ENCODE data around the gene AKAP13. TPM values are rescaled to one million over a fixed set of nuclear protein-coding genes. Genes with fewer than 3 reads are reported as not detected.

AKAP13 gene
- polyA plus RNA-seq, 3 donors = 47.9 to 99.7 (median 92.6) TPM

DNA sequence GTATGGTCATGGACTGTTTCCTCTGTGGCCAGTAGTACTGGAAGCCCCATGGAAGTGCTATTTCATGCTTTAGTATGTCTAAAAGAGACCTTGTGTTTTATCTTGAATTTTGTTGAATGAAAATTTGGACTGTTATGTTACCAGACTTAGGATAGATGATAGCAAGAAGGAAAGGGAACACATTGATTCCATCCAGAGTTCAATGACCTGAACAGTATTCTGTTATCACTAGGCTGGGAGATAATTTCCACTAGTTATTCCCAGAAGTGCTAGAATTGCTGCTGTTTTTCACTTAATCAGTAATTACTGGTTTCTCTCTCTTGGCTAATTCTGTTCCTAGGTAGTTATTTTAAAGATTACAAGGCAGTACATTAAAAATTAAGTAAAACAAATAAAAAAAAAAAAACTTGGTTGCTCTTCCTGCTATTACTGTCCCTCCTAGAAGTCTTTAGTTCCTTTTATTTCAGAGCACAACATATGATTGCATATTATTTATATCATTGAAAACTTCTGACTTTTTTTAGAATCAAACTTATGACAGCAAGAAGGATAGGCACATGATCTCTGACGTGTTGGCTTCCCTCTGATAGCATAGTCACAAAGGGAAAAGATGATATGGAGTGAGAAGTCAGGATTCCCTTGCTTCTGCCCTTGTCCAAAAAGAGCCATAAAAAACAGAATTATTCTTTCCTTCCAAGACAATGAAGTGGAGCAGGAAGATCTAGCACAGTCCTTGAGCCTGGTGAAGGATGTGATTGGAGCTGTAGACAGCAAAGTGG, 342.2 kb downstream of the AKAP13 start:
- intact Hi-C loops (cut with micrococcal nuclease) = no loop called here

More for the DNA sequence above, 342.2 kb downstream of the AKAP13 start:
- Mint-ChIP-seq H3K36me3 (peaks cover 91 to 99% of the 10 kb centered on the region in 2 donors), H3K9me3 (no peaks in the 10 kb centered on the region), H3K27ac (peak overlapping the region in 1 of 7 donors; percentile 11), H3K4me1 (no peaks in the 10 kb centered on the region), H3K27me3 (ENCODE audit: low read depth in 3 of 3) (no peaks in the 10 kb centered on the region), H3K4me3 (no peak overlapping the region)
- Histone ChIP-seq H2AFZ (ENCODE audit: insufficient read depth, low read depth, low read length, poor library complexity, severe bottlenecking) (no peak overlapping the region), H3K4me1 (ENCODE audit: control insufficient read depth in 1 of 2, insufficient read depth in 2 of 2, low read length in 2 of 2) (no peaks in the 10 kb centered on the region), H3K4me2 (replicated peaks; ENCODE audit: extremely low read depth, low read length, poor library complexity, severe bottlenecking) (no peak overlapping the region), H3K79me2 (ENCODE audit: insufficient read depth, low read length) (peaks cover 4% of the 10 kb centered on the region), H3K27me3 (ENCODE audit: control insufficient read depth in 2 of 2, insufficient read depth in 2 of 2, low read length in 2 of 2) (no peaks in the 10 kb centered on the region), H3K9me3 (replicated peaks in 1 of 2; ENCODE audit: control insufficient read depth in 1 of 2, insufficient read depth in 1 of 2, low read length in 2 of 2) (no peaks in the 10 kb centered on the region), H3K36me3 (replicated peaks in 1 of 2; ENCODE audit: control insufficient read depth in 1 of 2, insufficient read depth in 2 of 2, low read length in 2 of 2) (peaks cover 100% of the 10 kb centered on the region in 2 donors), H3K4me3 (replicated peaks in 1 of 3; ENCODE audit: low read depth in 2 of 3, low read length in 3 of 3) (no peak overlapping the region), H4K20me1 (ENCODE audit: insufficient read depth, low read length) (peaks cover 100% of the 10 kb centered on the region), H3K27ac (ENCODE audit: low read depth in 1 of 2, low read length in 2 of 2) (peak overlapping the region in 1 of 2 donors; percentile 23), H3K9ac (ENCODE audit: insufficient read depth, low read length, poor library complexity, severe bottlenecking) (no peak overlapping the region)
- TF ChIP-seq, protein P1, sequence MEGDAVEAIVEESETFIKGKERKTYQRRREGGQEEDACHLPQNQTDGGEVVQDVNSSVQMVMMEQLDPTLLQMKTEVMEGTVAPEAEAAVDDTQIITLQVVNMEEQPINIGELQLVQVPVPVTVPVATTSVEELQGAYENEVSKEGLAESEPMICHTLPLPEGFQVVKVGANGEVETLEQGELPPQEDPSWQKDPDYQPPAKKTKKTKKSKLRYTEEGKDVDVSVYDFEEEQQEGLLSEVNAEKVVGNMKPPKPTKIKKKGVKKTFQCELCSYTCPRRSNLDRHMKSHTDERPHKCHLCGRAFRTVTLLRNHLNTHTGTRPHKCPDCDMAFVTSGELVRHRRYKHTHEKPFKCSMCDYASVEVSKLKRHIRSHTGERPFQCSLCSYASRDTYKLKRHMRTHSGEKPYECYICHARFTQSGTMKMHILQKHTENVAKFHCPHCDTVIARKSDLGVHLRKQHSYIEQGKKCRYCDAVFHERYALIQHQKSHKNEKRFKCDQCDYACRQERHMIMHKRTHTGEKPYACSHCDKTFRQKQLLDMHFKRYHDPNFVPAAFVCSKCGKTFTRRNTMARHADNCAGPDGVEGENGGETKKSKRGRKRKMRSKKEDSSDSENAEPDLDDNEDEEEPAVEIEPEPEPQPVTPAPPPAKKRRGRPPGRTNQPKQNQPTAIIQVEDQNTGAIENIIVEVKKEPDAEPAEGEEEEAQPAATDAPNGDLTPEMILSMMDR (IDR thresholded peaks at IDR 0.05) = no peak
- no peak for DNase-seq
- no CpG with 5 or more reads among the region's 1 CpG for WGBS (ENCODE audit: insufficient coverage)
